ENCODE data around the gene CRIP3. TPM values are rescaled to one million over a fixed set of nuclear protein-coding genes. Genes with fewer than 3 reads are reported as not detected.

The CRIP3 gene
- total and polyA plus RNA-seq, 2 of the 8 experiments (the other 6 are each of a cell fraction or from before 2014, with no cell fraction given) = 34.0 to 46.3 TPM

GRCh38 chr6:43310134-43310533 is 1.5 kb upstream of the CRIP3 start:
- Histone ChIP-seq H2AK5ac (ENCODE audit: low read depth, low read length) (no peak overlapping the region), H4K8ac (ENCODE audit: extremely low read depth, insufficient read depth, low read length) (no peak overlapping the region), H3K79me2 (ENCODE audit: control insufficient read depth in 1 of 2, insufficient read depth in 2 of 2, low read length in 2 of 2) (no peaks in the 10 kb centered on the region), H2BK120ac (replicated peaks; ENCODE audit: low read depth, low read length) (no peak overlapping the region), H2BK5ac (ENCODE audit: low read depth, low read length) (no peak overlapping the region), H3K23ac (ENCODE audit: insufficient read length) (no peak overlapping the region), H3K23me2 (ENCODE audit: low read depth, low read length) (peaks cover 8% of the 10 kb centered on the region), H3K79me1 (ENCODE audit: low read depth, low read length) (no peaks in the 10 kb centered on the region), H4K5ac (ENCODE audit: insufficient read length, low read depth, low read length) (no peak overlapping the region), H3K27me3 (replicated peaks in 1 of 4; ENCODE audit: control insufficient read depth in 3 of 4, extremely low read depth in 1 of 4, insufficient read depth in 3 of 4, low read length in 3 of 4) (0 out of 7 replicates have a peak, but pooled peaks cover 0 to 2% (median 0%) of the 10 kb centered on the region in 4 experiments), H4K91ac (replicated peaks; ENCODE audit: insufficient read length, low read length) (no peak overlapping the region), H2AFZ (ENCODE audit: low read length) (no peak overlapping the region), H3K9ac (replicated peaks in 1 of 4; ENCODE audit: extremely low read depth in 1 of 4, low read depth in 3 of 4, low read length in 3 of 4) (no peak overlapping the region), H4K20me1 (replicated peaks in 1 of 2; ENCODE audit: control insufficient read depth in 1 of 2, insufficient read depth in 2 of 2, low read length in 2 of 2) (no peaks in the 10 kb centered on the region), H3K14ac (ENCODE audit: insufficient read length) (no peak overlapping the region), H3K4me2 (ENCODE audit: insufficient read depth in 1 of 2, low read depth in 2 of 2, low read length in 2 of 2) (no peak overlapping the region), H2BK12ac (ENCODE audit: low read depth, low read length) (no peak overlapping the region), H3K4ac (replicated peaks; ENCODE audit: insufficient read length, low read depth, low read length) (no peak overlapping the region), H3K27ac (ENCODE audit: low read depth, low read length) (no peak overlapping the region), H2BK20ac (ENCODE audit: low read length) (no peak overlapping the region), H3K36me3 (ENCODE audit: control insufficient read depth in 2 of 4, insufficient read depth in 4 of 4, low read length in 3 of 4) (peaks cover 0 to 3% (median 0%) of the 10 kb centered on the region in 4 experiments; a peak in 1 of 8 replicates), H3K4me1 (replicated peaks in 1 of 4; ENCODE audit: control insufficient read depth in 3 of 4, insufficient read depth in 4 of 4, low read length in 3 of 4) (peaks cover 9 to 15% (median 10%) of the 10 kb centered on the region in 4 experiments), H3K18ac (ENCODE audit: extremely low read depth, low read length) (no peak overlapping the region), H3K56ac (replicated peaks; ENCODE audit: insufficient read length, low read depth, low read length) (no peak overlapping the region), H3K4me3 (ENCODE audit: extremely low read depth in 1 of 4, insufficient read depth in 2 of 4, low read depth in 3 of 4, low read length in 4 of 4) (no peak overlapping the region), H2BK15ac (ENCODE audit: low read length) (no peak overlapping the region), H3K9me3 (ENCODE audit: insufficient read depth in 2 of 2, low read depth in 1 of 2, low read length in 1 of 2) (no peaks in the 10 kb centered on the region)
- FAIRE-seq = no peak
- no peak for DNase-seq (ENCODE audit: low read depth in 1 of 2, low spot score in 2 of 2)
- TF ChIP-seq EP300 (IDR thresholded peaks at IDR 0.05; ENCODE audit: borderline replicate concordance in 1 of 2, low read depth in 2 of 2, low read length in 2 of 2) = no peak
- TF ChIP-seq CEBPB (IDR thresholded peaks at IDR 0.05; ENCODE audit: low read depth, low read length) = no peak
- no peak for TF ChIP-seq KDM5A (IDR thresholded peaks at IDR 0.05; ENCODE audit: low read length)
- no peak for TF ChIP-seq EGR1 (IDR thresholded peaks at IDR 0.05; ENCODE audit: borderline replicate concordance, low read depth, low read length)
- ChIA-PET CTCF (ENCODE audit: partially characterized antibody) (interaction anchor here (1.1 to 5.4 kb wide), 7 partner anchors 14 to 181 kb away, joined by 3 to 27 read pairs (median 5); no protein-coding TSS in a partner anchor), POLR2A (ENCODE audit: partially characterized antibody) (interaction anchor here (0.9 to 2.9 kb wide), 2 partner anchors 12 to 125 kb away, joined by 3 to 45 read pairs; partner anchors contain the start of gene SLC22A7)
- WGBS, 2 experiments (ENCODE audit: extremely low coverage in 1 of 2, insufficient coverage in 1 of 2, insufficient read length in 1 of 2, insufficient replicate concordance in 2 of 2, low coverage in 1 of 2, low lambda C conversion rate in 2 of 2, missing lambda C conversion rate in 1 of 2) = 90% methylated on average over 2 of the region's 2 CpGs; no CpG with 5 or more reads in 1 of the 2 experiments
